Neural cell (in vitro differentiated cells): Measurements from ENCODE around the gene UBE2L3.

ENCODE experiments used
- EZH2 ChIP-seq: fragments of 200-600, 300-800 bp; shearing (Covaris generic), sonication (generic); IDR thresholded peaks from 2 replicates; pipeline ENCODE4 v1.6.1; 2014; ENCODE audit warnings: antibody characterized with exemption, low read length, borderline replicate concordance, mild to moderate bottlenecking; ENCODE audit not compliant: insufficient read depth, poor library complexity, severe bottlenecking
- POLR2AphosphoS5 ChIP-seq: IDR thresholded peaks from 2 replicates; pipeline ENCODE4 v1.6.1; 2012
- RAD21 ChIP-seq: fragments of 450-650 bp; conservative IDR thresholded peaks from 2 replicates; pipeline ENCODE4 v1.6.1; 2014; ENCODE audit warnings: antibody characterized with exemption, mild to moderate bottlenecking, moderate library complexity
- TF ChIP-seq, protein P1 (sequence below): fragments of 450-650 bp; IDR thresholded peaks from 2 replicates; pipeline ENCODE4 v1.5.1; 2014; ENCODE audit warnings: antibody characterized with exemption, mild to moderate bottlenecking, moderate library complexity; ENCODE audit not compliant: poor library complexity, severe bottlenecking

DNA sequence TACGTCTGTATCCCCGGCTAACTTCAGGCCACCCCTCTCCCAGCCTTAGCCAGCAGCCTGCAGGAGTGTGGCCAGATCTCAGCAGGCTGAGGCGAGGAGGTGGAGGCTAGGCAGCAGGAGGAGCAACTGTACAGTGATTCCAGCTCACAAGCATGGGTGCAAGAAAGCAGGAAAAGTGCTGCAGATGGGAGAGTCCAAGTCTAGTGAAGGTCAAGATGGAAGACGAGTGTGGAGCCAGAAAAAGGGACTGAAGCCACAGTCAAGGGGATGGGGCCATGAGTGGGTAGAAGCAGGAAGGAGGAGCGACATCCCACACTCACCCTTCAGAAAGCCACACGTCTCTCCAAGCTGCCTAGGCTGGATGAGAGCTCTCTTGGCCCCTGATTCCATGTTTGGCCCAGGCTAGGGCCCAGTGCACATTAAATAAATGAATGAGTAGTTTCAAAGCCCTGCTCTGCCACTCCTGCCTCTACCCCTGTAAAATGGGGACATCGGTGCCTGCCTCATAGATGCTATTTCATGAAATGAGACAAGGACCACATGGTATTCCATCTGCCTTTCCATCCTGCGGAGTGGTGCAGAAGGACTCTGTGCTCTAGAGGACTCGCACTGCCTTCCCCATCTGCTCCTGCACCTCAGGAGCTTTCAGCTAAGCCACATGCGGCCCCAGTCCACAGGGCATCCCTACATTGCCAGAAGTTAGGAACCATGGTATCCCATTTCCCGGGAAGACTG, 59.4 kb downstream of the UBE2L3 start:
- TF ChIP-seq, protein P1, sequence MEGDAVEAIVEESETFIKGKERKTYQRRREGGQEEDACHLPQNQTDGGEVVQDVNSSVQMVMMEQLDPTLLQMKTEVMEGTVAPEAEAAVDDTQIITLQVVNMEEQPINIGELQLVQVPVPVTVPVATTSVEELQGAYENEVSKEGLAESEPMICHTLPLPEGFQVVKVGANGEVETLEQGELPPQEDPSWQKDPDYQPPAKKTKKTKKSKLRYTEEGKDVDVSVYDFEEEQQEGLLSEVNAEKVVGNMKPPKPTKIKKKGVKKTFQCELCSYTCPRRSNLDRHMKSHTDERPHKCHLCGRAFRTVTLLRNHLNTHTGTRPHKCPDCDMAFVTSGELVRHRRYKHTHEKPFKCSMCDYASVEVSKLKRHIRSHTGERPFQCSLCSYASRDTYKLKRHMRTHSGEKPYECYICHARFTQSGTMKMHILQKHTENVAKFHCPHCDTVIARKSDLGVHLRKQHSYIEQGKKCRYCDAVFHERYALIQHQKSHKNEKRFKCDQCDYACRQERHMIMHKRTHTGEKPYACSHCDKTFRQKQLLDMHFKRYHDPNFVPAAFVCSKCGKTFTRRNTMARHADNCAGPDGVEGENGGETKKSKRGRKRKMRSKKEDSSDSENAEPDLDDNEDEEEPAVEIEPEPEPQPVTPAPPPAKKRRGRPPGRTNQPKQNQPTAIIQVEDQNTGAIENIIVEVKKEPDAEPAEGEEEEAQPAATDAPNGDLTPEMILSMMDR, result no peak
- TF ChIP-seq RAD21 (no peak), EZH2 (no peak), POLR2AphosphoS5 (no peak)
